SK-N-SH (cell line): ENCODE data around the gene TFG. TPM values are rescaled to one million over a fixed set of nuclear protein-coding genes. Genes with fewer than 3 reads are reported as not detected.

ENCODE experiments used
- CTCF ChIA-PET: fragments of 300-600, 350-600 bp; formaldehyde crosslinking; extraction: SDS; loops from one replicate; lab custom pipeline; 2021; lab: Yijun Ruan, JAX
- POLR2A ChIA-PET: fragments of 350-600 bp; sonication (Branson Sonifier 250); formaldehyde crosslinking; extraction: SDS; loops from one replicate; lab custom pipeline; 2020; ENCODE audit warnings: antibody characterized with exemption, inconsistent platforms; lab: Yijun Ruan, JAX
- DNase-seq: peaks from one replicate; pipeline ENCODE4 v3.0.0; 2012
- H2AFZ ChIP-seq: fragments of 200-600 bp; sonication (generic); 2 replicates; pipeline ENCODE4 v1.8.1; 2016; ENCODE audit warnings: antibody characterized with exemption, mild to moderate bottlenecking, low read depth
- H3F3A ChIP-seq: fragments of 200-600 bp; sonication (generic); replicated peaks from 2 replicates; pipeline ENCODE3; 2016; ENCODE audit warnings: antibody characterized with exemption, mild to moderate bottlenecking; ENCODE audit not compliant: insufficient read depth
- H3K27ac ChIP-seq, 2 experiments: fragments of 200-500 bp in 1 of 2; fragments of 200-600 bp in 1 of 2; sonication (Bioruptor generic) in 1 of 2; sonication (generic), shearing (Covaris generic) in 1 of 2; 2 replicates each; pipeline versions ENCODE4 v1.5.1 to v1.6.1; 2014 to 2016; ENCODE audit warnings: low read depth in 2 of 2, inconsistent platforms in 1 of 2, low read length in 1 of 2, mild to moderate bottlenecking in 1 of 2, mixed read lengths in 1 of 2
- H3K27me3 ChIP-seq: fragments of 200-600 bp; sonication (generic), shearing (Covaris generic); 2 replicates; pipeline ENCODE4 v1.6.1; 2016; ENCODE audit warnings: mixed run types; ENCODE audit not compliant: insufficient read depth
- H3K36me3 ChIP-seq, 2 experiments: fragments of 200-500 bp in 1 of 2; fragments of 200-600 bp in 1 of 2; sonication (Bioruptor generic) in 1 of 2; sonication (generic) in 1 of 2; replicated peaks in 1 of 2; 2 replicates each; pipeline versions ENCODE3 to v1.5.1; 2014 to 2016; ENCODE audit warnings: low read length in 1 of 2, mild to moderate bottlenecking in 1 of 2; ENCODE audit not compliant: insufficient read depth in 2 of 2, control insufficient read depth in 1 of 2
- H3K4me1 ChIP-seq, 2 experiments: fragments of 200-500 bp in 1 of 2; fragments of 200-600 bp in 1 of 2; sonication (Bioruptor generic) in 1 of 2; sonication (generic), shearing (Covaris generic) in 1 of 2; 2 replicates each; pipeline versions ENCODE4 v1.5.1 to v1.6.1; 2014 to 2016; ENCODE audit warnings: low read depth in 1 of 2, low read length in 1 of 2, mixed run types in 1 of 2; ENCODE audit not compliant: insufficient read depth in 2 of 2, control insufficient read depth in 1 of 2
- H3K4me2 ChIP-seq: fragments of 200-600 bp; sonication (generic), shearing (Covaris generic); 2 replicates; pipeline ENCODE4 v1.6.1; 2017; ENCODE audit warnings: mixed run types
- H3K4me3 ChIP-seq, 2 experiments: fragments of 200-500 bp in 1 of 2; fragments of 200-600 bp in 1 of 2; sonication (Bioruptor generic) in 1 of 2; sonication (generic), shearing (Covaris generic) in 1 of 2; 2 replicates each; pipeline versions ENCODE4 v1.5.1 to v1.8.1; 2014 to 2016; ENCODE audit warnings: low read depth in 2 of 2, inconsistent platforms in 1 of 2, low read length in 1 of 2, mild to moderate bottlenecking in 1 of 2, mixed read lengths in 1 of 2, moderate library complexity in 1 of 2
- H3K79me2 ChIP-seq: fragments of 200-600 bp; sonication (generic); 2 replicates; pipeline ENCODE4 v1.8.1; 2017; ENCODE audit warnings: mild to moderate bottlenecking; ENCODE audit not compliant: insufficient read depth
- H3K9ac ChIP-seq: fragments of 200-600 bp; sonication (generic); 2 replicates; pipeline ENCODE4 v1.6.1; 2017; ENCODE audit warnings: mixed run types
- H3K9me2 ChIP-seq: fragments of 200-600 bp; sonication (generic); 2 replicates; pipeline ENCODE4 v1.6.1; 2017; ENCODE audit warnings: mixed run types
- H3K9me3 ChIP-seq: fragments of 200-600 bp; sonication (generic); 2 replicates; pipeline ENCODE4 v1.6.1; 2017; ENCODE audit warnings: mixed run types, mild to moderate bottlenecking, moderate library complexity
- H4K20me1 ChIP-seq: fragments of 200-600 bp; sonication (generic); 2 replicates; pipeline ENCODE4 v1.6.1; 2017; ENCODE audit warnings: mild to moderate bottlenecking, mixed run types; ENCODE audit not compliant: insufficient read depth
- CHD2 ChIP-seq: fragments of 150-350 bp; IDR thresholded peaks from 2 replicates; pipeline ENCODE4 v1.6.1; 2018; ENCODE audit warnings: low read length; ENCODE audit not compliant: partially characterized antibody
- ELF1 ChIP-seq: IDR thresholded peaks from 2 replicates; pipeline ENCODE4 v1.4.0; 2012
- EP300 ChIP-seq, 2 experiments: IDR thresholded peaks; 2 replicates each; pipeline versions ENCODE4 v1.4.0 to v1.6.1; 2012; ENCODE audit warnings: borderline replicate concordance in 1 of 2, low read depth in 1 of 2, low read length in 1 of 2
- EZH2phosphoT487 ChIP-seq: fragments of 200-600 bp; sonication (generic); IDR thresholded peaks from 2 replicates; pipeline ENCODE4 v1.6.1; 2017; ENCODE audit warnings: low read depth, mixed run types, mild to moderate bottlenecking, antibody characterized with exemption, moderate library complexity, borderline replicate concordance
- FOSL2 ChIP-seq: IDR thresholded peaks from 2 replicates; pipeline ENCODE4 v1.4.0; 2012; ENCODE audit warnings: low read depth, mild to moderate bottlenecking, moderate library complexity, borderline replicate concordance
- FOXJ3 ChIP-seq: sonication (generic); formaldehyde crosslinking; IDR thresholded peaks from 2 replicates; pipeline ENCODE4 v1.5.1; 2020; ENCODE audit warnings: mild to moderate bottlenecking, missing genetic modification reagents
- FOXM1 ChIP-seq: IDR thresholded peaks from 2 replicates; pipeline ENCODE4 v1.4.0; 2012; ENCODE audit warnings: low read depth, mild to moderate bottlenecking
- GABPA ChIP-seq: IDR thresholded peaks from 2 replicates; pipeline ENCODE4 v1.4.0; 2012; ENCODE audit warnings: low read depth, mild to moderate bottlenecking
- GATA2 ChIP-seq: sonication (generic); formaldehyde crosslinking; IDR thresholded peaks from 2 replicates; pipeline ENCODE4 v1.5.0; 2020; ENCODE audit warnings: mild to moderate bottlenecking, missing genetic modification reagents
- JUND ChIP-seq: IDR thresholded peaks from 2 replicates; pipeline ENCODE4 v1.4.0; 2012
- MEF2A ChIP-seq: IDR thresholded peaks from 2 replicates; pipeline ENCODE4 v1.4.0; 2012; ENCODE audit warnings: low read depth, borderline replicate concordance
- NFIC ChIP-seq: IDR thresholded peaks from 2 replicates; pipeline ENCODE4 v1.4.0; 2012; ENCODE audit warnings: borderline replicate concordance
- RCOR1 ChIP-seq: fragments of 150-350 bp; IDR thresholded peaks from 2 replicates; pipeline ENCODE4 v1.6.1; 2017; ENCODE audit warnings: antibody characterized with exemption, low read length
- RFX5 ChIP-seq: IDR thresholded peaks from 2 replicates; pipeline ENCODE4 v1.6.1; 2012; ENCODE audit warnings: mild to moderate bottlenecking, improper control_type of control experiment, low read length
- RXRA ChIP-seq: IDR thresholded peaks from 2 replicates; pipeline ENCODE4 v1.4.0; 2012; ENCODE audit warnings: low read depth, mild to moderate bottlenecking, borderline replicate concordance
- SIN3A ChIP-seq: IDR thresholded peaks from 2 replicates; pipeline ENCODE4 v1.6.1; 2012; ENCODE audit warnings: low read depth, mild to moderate bottlenecking, low read length, moderate library complexity, borderline replicate concordance
- SMC3 ChIP-seq: IDR thresholded peaks from 2 replicates; pipeline ENCODE4 v1.6.1; 2012; ENCODE audit warnings: low read depth, low read length, improper control_type of control experiment
- TCF12 ChIP-seq: IDR thresholded peaks from 2 replicates; pipeline ENCODE4 v1.4.0; 2012
- TEAD4 ChIP-seq: IDR thresholded peaks from 2 replicates; pipeline ENCODE4 v1.4.0; 2012; ENCODE audit warnings: mild to moderate bottlenecking, borderline replicate concordance; ENCODE audit not compliant: insufficient read depth
- WGBS: methylation state at CpG from one replicate; pipeline ENCODE4 v1.1.6; 2017; ENCODE audit warnings: low lambda C conversion rate; 5-methylcytosine and 5-hydroxymethylcytosine counted together
- polyA plus RNA-seq, 3 experiments: library from polyadenylated mRNA; depleted of rRNA; stranded (reverse); fragments of >200 nt; gene quantifications; 2 replicates each; pipeline ENCODE4 v1.2.3, GENCODE V29; 2012
- TF ChIP-seq, protein P1 (sequence below): IDR thresholded peaks from 2 replicates; pipeline ENCODE4 v1.4.0; 2012; ENCODE audit warnings: low read depth
- TF ChIP-seq, protein P2 (sequence below): fragments of 150-350 bp; IDR thresholded peaks from 2 replicates; pipeline ENCODE4 v1.6.1; 2016; ENCODE audit warnings: mild to moderate bottlenecking, low read depth, low read length
- TF ChIP-seq, protein P3 (sequence below): fragments of 200-600 bp; sonication (generic); IDR thresholded peaks from 2 replicates; pipeline ENCODE4 v1.6.1; 2017; ENCODE audit warnings: antibody characterized with exemption, mild to moderate bottlenecking, moderate library complexity

Gene TFG
- polyA plus RNA-seq, 1 of the 3 experiments (the other 2 are of a cell fraction), result 83.1 TPM

DNA sequence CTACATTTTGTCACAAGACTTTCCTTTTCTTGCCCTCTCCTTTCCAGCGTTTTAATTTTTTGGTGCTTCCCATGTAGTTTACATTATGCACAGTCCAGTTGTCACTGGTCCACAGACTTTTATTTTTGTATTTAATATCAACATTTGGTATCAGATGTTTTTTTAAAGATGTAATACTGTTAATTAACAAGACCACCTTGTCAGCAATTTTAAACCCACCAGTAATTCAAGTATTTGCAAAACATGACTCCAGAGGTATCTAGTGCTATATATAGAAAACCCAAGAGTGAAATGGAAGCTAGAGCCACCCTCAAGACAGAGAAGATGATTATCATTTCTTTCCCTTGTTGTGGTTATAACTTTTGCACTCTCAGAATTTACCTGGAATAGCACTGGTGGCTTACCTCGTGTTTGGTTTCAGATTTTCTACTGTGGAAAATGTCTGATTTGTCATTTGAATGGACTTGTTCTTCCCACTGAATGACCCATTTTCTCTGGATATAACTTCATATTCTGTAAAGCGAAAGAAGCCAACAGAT is 56.2 kb downstream of the TFG start:
- H3K9me2 ChIP-seq, result no peaks in the 10 kb centered on the region
- no peaks in the 10 kb centered on the region for H3K4me1 ChIP-seq
- 74% methylated on average over 3 of the region's 3 CpGs for WGBS
- CTCF ChIA-PET, result no interaction called here
- H3K36me3 ChIP-seq, result no peaks in the 10 kb centered on the region
- no peak overlapping the region for H3K4me2 ChIP-seq
- no peaks in the 10 kb centered on the region for H3K27me3 ChIP-seq
- H4K20me1 ChIP-seq, result no peaks in the 10 kb centered on the region
- H3K4me3 ChIP-seq, result no peak overlapping the region
- DNase-seq, result no peak
- H2AFZ ChIP-seq, result no peak overlapping the region
- POLR2A ChIA-PET, result no interaction called here
- H3K9ac ChIP-seq, result no peak overlapping the region
- TF ChIP-seq MEF2A (no peak), RCOR1 (no peak), FOXJ3 (CRISPR knock-in tag) (no peak), GABPA (no peak), EZH2phosphoT487 (no peak), NFIC (no peak), RXRA (no peak), ELF1 (no peak), SMC3 (no peak), CHD2 (no peak), TEAD4 (no peak), JUND (no peak)
- TF ChIP-seq, protein P1, sequence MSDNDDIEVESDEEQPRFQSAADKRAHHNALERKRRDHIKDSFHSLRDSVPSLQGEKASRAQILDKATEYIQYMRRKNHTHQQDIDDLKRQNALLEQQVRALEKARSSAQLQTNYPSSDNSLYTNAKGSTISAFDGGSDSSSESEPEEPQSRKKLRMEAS, result no peak
- H3K27ac ChIP-seq, result no peak overlapping the region
- no peaks in the 10 kb centered on the region for H3K79me2 ChIP-seq
- H3K9me3 ChIP-seq, result no peaks in the 10 kb centered on the region
- no peaks in the 10 kb centered on the region for H3F3A ChIP-seq

DNA sequence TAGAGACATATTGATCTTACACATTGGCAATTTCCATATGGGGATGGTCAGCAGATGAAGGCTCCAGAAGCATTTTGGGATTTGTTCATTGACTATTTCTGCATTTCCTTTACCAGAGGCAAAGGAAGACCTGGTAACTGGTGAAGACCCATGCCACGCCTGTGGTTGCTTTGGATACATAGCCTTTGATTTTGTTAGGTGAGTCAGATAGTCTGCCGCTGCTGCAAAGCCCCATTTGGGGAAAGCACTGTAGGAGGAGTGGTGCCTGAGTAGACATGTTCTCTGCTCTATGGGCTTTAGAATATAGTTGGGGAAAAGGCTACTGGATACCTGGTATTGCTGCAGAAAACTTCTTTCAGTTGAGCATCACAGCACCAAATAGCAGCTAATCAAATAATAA is 56.8 kb downstream of the TFG start:
- Histone ChIP-seq H3K9me3 (no peaks in the 10 kb centered on the region), H3K9ac (no peak overlapping the region), H3K27me3 (no peaks in the 10 kb centered on the region), H3K4me3 (no peak overlapping the region), H2AFZ (no peak overlapping the region), H3K4me2 (no peak overlapping the region), H4K20me1 (no peaks in the 10 kb centered on the region), H3K36me3 (no peaks in the 10 kb centered on the region), H3K4me1 (no peaks in the 10 kb centered on the region), H3K9me2 (no peaks in the 10 kb centered on the region), H3K79me2 (no peaks in the 10 kb centered on the region), H3F3A (no peaks in the 10 kb centered on the region), H3K27ac (no peak overlapping the region)
- 96% methylated on average over 2 of the region's 2 CpGs for WGBS
- TF ChIP-seq ELF1 (no peak), SIN3A (no peak), RCOR1 (no peak), RFX5 (no peak), JUND (no peak), FOXJ3 (CRISPR knock-in tag) (no peak), SMC3 (no peak), EP300 (IDR thresholded peaks at IDR 0.05; ENCODE audit: borderline replicate concordance in 1 of 2, low read depth in 1 of 2, low read length in 1 of 2) (no peak), GATA2 (CRISPR knock-in tag) (no peak), TEAD4 (no peak), NFIC (no peak), TCF12 (no peak), FOSL2 (no peak), FOXM1 (no peak)
- TF ChIP-seq, protein P2, sequence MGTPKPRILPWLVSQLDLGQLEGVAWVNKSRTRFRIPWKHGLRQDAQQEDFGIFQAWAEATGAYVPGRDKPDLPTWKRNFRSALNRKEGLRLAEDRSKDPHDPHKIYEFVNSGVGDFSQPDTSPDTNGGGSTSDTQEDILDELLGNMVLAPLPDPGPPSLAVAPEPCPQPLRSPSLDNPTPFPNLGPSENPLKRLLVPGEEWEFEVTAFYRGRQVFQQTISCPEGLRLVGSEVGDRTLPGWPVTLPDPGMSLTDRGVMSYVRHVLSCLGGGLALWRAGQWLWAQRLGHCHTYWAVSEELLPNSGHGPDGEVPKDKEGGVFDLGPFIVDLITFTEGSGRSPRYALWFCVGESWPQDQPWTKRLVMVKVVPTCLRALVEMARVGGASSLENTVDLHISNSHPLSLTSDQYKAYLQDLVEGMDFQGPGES, result no peak
- TF ChIP-seq, protein P3, sequence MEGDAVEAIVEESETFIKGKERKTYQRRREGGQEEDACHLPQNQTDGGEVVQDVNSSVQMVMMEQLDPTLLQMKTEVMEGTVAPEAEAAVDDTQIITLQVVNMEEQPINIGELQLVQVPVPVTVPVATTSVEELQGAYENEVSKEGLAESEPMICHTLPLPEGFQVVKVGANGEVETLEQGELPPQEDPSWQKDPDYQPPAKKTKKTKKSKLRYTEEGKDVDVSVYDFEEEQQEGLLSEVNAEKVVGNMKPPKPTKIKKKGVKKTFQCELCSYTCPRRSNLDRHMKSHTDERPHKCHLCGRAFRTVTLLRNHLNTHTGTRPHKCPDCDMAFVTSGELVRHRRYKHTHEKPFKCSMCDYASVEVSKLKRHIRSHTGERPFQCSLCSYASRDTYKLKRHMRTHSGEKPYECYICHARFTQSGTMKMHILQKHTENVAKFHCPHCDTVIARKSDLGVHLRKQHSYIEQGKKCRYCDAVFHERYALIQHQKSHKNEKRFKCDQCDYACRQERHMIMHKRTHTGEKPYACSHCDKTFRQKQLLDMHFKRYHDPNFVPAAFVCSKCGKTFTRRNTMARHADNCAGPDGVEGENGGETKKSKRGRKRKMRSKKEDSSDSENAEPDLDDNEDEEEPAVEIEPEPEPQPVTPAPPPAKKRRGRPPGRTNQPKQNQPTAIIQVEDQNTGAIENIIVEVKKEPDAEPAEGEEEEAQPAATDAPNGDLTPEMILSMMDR, result no peak
- no peak for DNase-seq
- CTCF ChIA-PET, result interaction anchor here (1.5 kb wide), 1 partner anchor 11 kb away, joined by 4 read pairs; no protein-coding TSS in a partner anchor
- POLR2A ChIA-PET, result no interaction called here
